Neural progenitor cell (in vitro differentiated cells): Measurements from ENCODE around the gene RNF167. TPM values are rescaled to one million over a fixed set of nuclear protein-coding genes. Genes with fewer than 3 reads are reported as not detected.
A peak's percentile ranks its signal among the peaks of the same experiment; 100 is the strongest.

Experiments used
- DNase-seq: peaks from one replicate; pipeline ENCODE4 v3.0.0-alpha.2; 2016; ENCODE audit warnings: low spot score
- H2AFZ ChIP-seq: fragments of 200-600 bp; sonication (generic); replicated peaks from 2 replicates; pipeline ENCODE4 v1.6.1; 2016; ENCODE audit warnings: antibody characterized with exemption
- H3F3A ChIP-seq: fragments of 200-600 bp; sonication (generic); 2 replicates; pipeline ENCODE4 v1.6.1; 2016; ENCODE audit warnings: antibody characterized with exemption, low read depth
- H3K27ac ChIP-seq: fragments of 200-600 bp; sonication (generic); 2 replicates; pipeline ENCODE4 v1.5.1; 2016; ENCODE audit warnings: mild to moderate bottlenecking
- H3K27me3 ChIP-seq: fragments of 200-600 bp; sonication (generic); 2 replicates; pipeline ENCODE4 v1.6.1; 2016; ENCODE audit warnings: mild to moderate bottlenecking, moderate library complexity
- H3K36me3 ChIP-seq: fragments of 200-600 bp; sonication (generic); 2 replicates; pipeline ENCODE4 v1.5.1; 2016
- H3K4me1 ChIP-seq: fragments of 200-600 bp; sonication (generic); 2 replicates; pipeline ENCODE4 v1.6.1; 2016; ENCODE audit warnings: mixed run types
- H3K4me2 ChIP-seq: fragments of 200-600 bp; sonication (generic); 2 replicates; pipeline ENCODE4 v1.6.1; 2016
- H3K4me3 ChIP-seq: fragments of 200-600 bp; sonication (generic); 2 replicates; pipeline ENCODE4 v1.5.1; 2016
- H3K79me2 ChIP-seq: fragments of 200-600 bp; sonication (generic); 2 replicates; pipeline ENCODE4 v1.6.1; 2016; ENCODE audit warnings: low read depth
- H3K9ac ChIP-seq: fragments of 200-600 bp; sonication (generic); 2 replicates; pipeline ENCODE4 v1.6.1; 2016
- H3K9me3 ChIP-seq: fragments of 200-600 bp; sonication (generic); 2 replicates; pipeline ENCODE4 v1.5.1; 2016; ENCODE audit warnings: low read depth
- H4K20me1 ChIP-seq: fragments of 200-600 bp; sonication (generic); 2 replicates; pipeline ENCODE4 v1.6.1; 2016; ENCODE audit warnings: low read depth
- H3K27ac Mint-ChIP-seq: 3 replicates; pipeline ENCODE4 v1.8.0; 2021; ENCODE audit warnings: mixed read lengths
- H3K27me3 Mint-ChIP-seq: 2 replicates; pipeline ENCODE4 v1.8.0; 2022; ENCODE audit warnings: low read depth, mild to moderate bottlenecking, inconsistent platforms, moderate library complexity, mixed read lengths; ENCODE audit not compliant: insufficient read depth
- H3K36me3 Mint-ChIP-seq: 3 replicates; pipeline ENCODE4 v1.8.0; 2021; ENCODE audit warnings: mixed read lengths
- H3K4me1 Mint-ChIP-seq: 3 replicates; pipeline ENCODE4 v1.8.0; 2021; ENCODE audit warnings: mixed read lengths
- H3K4me3 Mint-ChIP-seq: 3 replicates; pipeline ENCODE4 v1.8.0; 2021; ENCODE audit warnings: mild to moderate bottlenecking, moderate library complexity, mixed read lengths
- H3K9me3 Mint-ChIP-seq: 3 replicates; pipeline ENCODE4 v1.8.0; 2020; ENCODE audit warnings: mixed read lengths
- CTCF ChIP-seq: fragments of 200-600 bp; sonication (generic); IDR thresholded peaks from 2 replicates; pipeline ENCODE4 v1.5.1; 2017; ENCODE audit warnings: antibody characterized with exemption, mild to moderate bottlenecking
- EZH2 ChIP-seq: fragments of 200-600 bp; sonication (generic); IDR thresholded peaks from 2 replicates; pipeline ENCODE4 v1.6.1; 2017; ENCODE audit warnings: antibody characterized with exemption, mild to moderate bottlenecking, moderate library complexity
- EZH2phosphoT487 ChIP-seq: fragments of 200-600 bp; sonication (generic); IDR thresholded peaks from 2 replicates; pipeline ENCODE4 v1.6.1; 2017; ENCODE audit warnings: antibody characterized with exemption
- total RNA-seq: library from RNA; depleted of rRNA; stranded (reverse); fragments of >200 nt; gene quantifications from 2 replicates; pipeline ENCODE4 v1.2.3, GENCODE V29; 2015; ENCODE audit warnings: low replicate concordance

The RNF167 gene
- total RNA-seq, 1 donor from 2014 or later = 43.9 TPM

GRCh38 chr17:4933646-4934045 lies 6.4 kb upstream of the RNF167 start:
- H3K27ac ChIP-seq = no peak overlapping the region
- H3K9me3 Mint-ChIP-seq = no peaks in the 10 kb centered on the region
- peaks cover 7% of the 10 kb centered on the region for H3K4me1 Mint-ChIP-seq
- no peaks in the 10 kb centered on the region for H3K36me3 ChIP-seq
- no peak overlapping the region for H3K4me3 Mint-ChIP-seq
- DNase-seq = no peak
- H3K27me3 Mint-ChIP-seq = peaks cover 6% of the 10 kb centered on the region
- peaks cover 15% of the 10 kb centered on the region for H3K79me2 ChIP-seq
- no peak overlapping the region for H2AFZ ChIP-seq
- no peaks in the 10 kb centered on the region for H3K9me3 ChIP-seq
- peaks cover 3% of the 10 kb centered on the region for H3K4me1 ChIP-seq
- H3K4me2 ChIP-seq = no peak overlapping the region
- no peak overlapping the region for H3K9ac ChIP-seq
- TF ChIP-seq EZH2 = no peak
- no peak for TF ChIP-seq CTCF
- no peak for TF ChIP-seq EZH2phosphoT487
- peaks cover 23% of the 10 kb centered on the region for H3K36me3 Mint-ChIP-seq
- no peak overlapping the region for H3K4me3 ChIP-seq
- H3F3A ChIP-seq = peaks cover 3% of the 10 kb centered on the region
- H3K27me3 ChIP-seq = no peaks in the 10 kb centered on the region
- H3K27ac Mint-ChIP-seq = no peak overlapping the region
- H4K20me1 ChIP-seq = no peaks in the 10 kb centered on the region

GRCh38 chr17:4934173-4934979 lies 5.7 kb upstream of the RNF167 start:
- Mint-ChIP-seq H3K9me3 (no peaks in the 10 kb centered on the region), H3K27me3 (peaks cover 6% of the 10 kb centered on the region), H3K4me3 (peak overlapping the region; percentile 39), H3K27ac (peak overlapping the region; percentile 33), H3K4me1 (peaks cover 12% of the 10 kb centered on the region), H3K36me3 (peaks cover 20% of the 10 kb centered on the region)
- peak; percentile 24 for TF ChIP-seq CTCF
- TF ChIP-seq EZH2 = no peak
- H3K9ac ChIP-seq = no peak overlapping the region
- H3K27ac ChIP-seq = no peak overlapping the region
- H3K9me3 ChIP-seq = no peaks in the 10 kb centered on the region
- no peak overlapping the region for H2AFZ ChIP-seq
- no peak overlapping the region for H3K4me3 ChIP-seq
- H3K36me3 ChIP-seq = no peaks in the 10 kb centered on the region
- no peak overlapping the region for H3K4me2 ChIP-seq
- H3K79me2 ChIP-seq = peaks cover 22% of the 10 kb centered on the region
- peaks cover 6% of the 10 kb centered on the region for H4K20me1 ChIP-seq
- peaks cover 8% of the 10 kb centered on the region for H3F3A ChIP-seq
- no peaks in the 10 kb centered on the region for H3K27me3 ChIP-seq
- DNase-seq = no peak
- H3K4me1 ChIP-seq = peaks cover 8% of the 10 kb centered on the region

DNA sequence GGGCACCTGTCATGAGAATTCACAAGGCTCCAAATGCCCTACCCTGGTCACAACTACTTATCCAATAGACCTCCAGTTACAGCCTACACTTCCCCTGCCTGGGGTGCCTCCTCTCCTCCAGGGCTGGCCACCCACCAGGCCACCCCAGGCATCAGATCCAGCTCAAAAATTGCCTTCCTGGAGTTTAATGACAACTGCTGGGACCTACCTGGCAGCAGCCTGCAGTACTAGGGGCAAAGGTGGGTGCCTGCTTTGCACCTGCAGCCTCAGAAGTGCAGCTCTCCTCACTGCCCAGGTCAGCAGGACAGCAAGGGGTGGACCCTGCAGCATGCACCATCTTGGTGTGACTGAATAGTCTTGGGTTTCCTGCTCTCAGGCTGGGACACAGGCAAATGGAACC lies 4.4 kb upstream of the RNF167 start:
- Histone ChIP-seq H3K36me3 (no peaks in the 10 kb centered on the region), H3K79me2 (peaks cover 25% of the 10 kb centered on the region), H3K9me3 (no peaks in the 10 kb centered on the region), H2AFZ (no peak overlapping the region), H3K4me2 (no peak overlapping the region), H3K4me1 (peaks cover 8% of the 10 kb centered on the region), H3K27ac (no peak overlapping the region), H3K27me3 (no peaks in the 10 kb centered on the region), H4K20me1 (peaks cover 8% of the 10 kb centered on the region), H3F3A (peaks cover 20% of the 10 kb centered on the region), H3K4me3 (no peak overlapping the region), H3K9ac (no peak overlapping the region)
- no peaks in the 10 kb centered on the region for H3K9me3 Mint-ChIP-seq
- peaks cover 18% of the 10 kb centered on the region for H3K36me3 Mint-ChIP-seq
- no peak overlapping the region for H3K4me3 Mint-ChIP-seq
- TF ChIP-seq EZH2phosphoT487 = no peak
- peaks cover 14% of the 10 kb centered on the region for H3K4me1 Mint-ChIP-seq
- peaks cover 6% of the 10 kb centered on the region for H3K27me3 Mint-ChIP-seq
- no peak for DNase-seq
- H3K27ac Mint-ChIP-seq = no peak overlapping the region

DNA sequence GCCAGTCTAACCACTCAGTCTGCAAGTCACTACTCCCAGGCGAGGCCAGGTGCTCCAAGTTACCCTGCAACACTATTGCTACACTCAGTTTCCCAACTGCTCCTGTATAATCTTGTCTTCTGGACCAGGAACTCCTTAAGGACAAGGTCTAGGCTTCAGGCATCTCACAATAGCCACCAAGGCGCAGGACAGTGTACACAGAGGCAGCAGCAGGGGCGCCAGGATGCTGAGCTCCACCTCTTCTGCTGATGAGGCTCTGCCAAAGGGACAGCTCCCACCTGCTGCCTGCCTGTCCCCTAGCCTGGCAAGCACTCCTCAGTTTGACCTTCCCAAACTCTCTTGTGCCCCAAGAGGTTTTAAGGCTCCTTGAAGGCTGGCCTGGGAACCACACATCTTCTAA lies 3.6 kb upstream of the RNF167 start:
- Histone ChIP-seq H4K20me1 (peaks cover 16% of the 10 kb centered on the region), H3K9me3 (no peaks in the 10 kb centered on the region), H3K9ac (no peak overlapping the region), H3K4me1 (peaks cover 14% of the 10 kb centered on the region), H3K4me3 (no peak overlapping the region), H3K36me3 (no peaks in the 10 kb centered on the region), H3K27ac (no peak overlapping the region), H3K4me2 (no peak overlapping the region), H3K79me2 (peaks cover 33% of the 10 kb centered on the region), H2AFZ (no peak overlapping the region), H3F3A (peaks cover 28% of the 10 kb centered on the region), H3K27me3 (no peaks in the 10 kb centered on the region)
- Mint-ChIP-seq H3K27me3 (peaks cover 5% of the 10 kb centered on the region), H3K27ac (no peak overlapping the region), H3K9me3 (no peaks in the 10 kb centered on the region), H3K36me3 (peaks cover 13% of the 10 kb centered on the region), H3K4me1 (peaks cover 19% of the 10 kb centered on the region), H3K4me3 (peak overlapping the region; percentile 7)
- DNase-seq = no peak
- TF ChIP-seq CTCF (no peak), EZH2 (no peak), EZH2phosphoT487 (no peak)
